Hepatocyte (in vitro differentiated cells): Measurements from ENCODE around the gene HHLA2. TPM values are rescaled to one million over a fixed set of nuclear protein-coding genes. Genes with fewer than 3 reads are reported as not detected.

Experiments
- DNase-seq: peaks from one replicate; pipeline ENCODE4 v3.0.0-alpha.2; 2016; ENCODE audit warnings: low spot score
- H2AFZ ChIP-seq: fragments of 200-600 bp; sonication (generic); 2 replicates; pipeline ENCODE4 v1.6.0; 2016; ENCODE audit warnings: antibody characterized with exemption, mild to moderate bottlenecking
- H3K27ac ChIP-seq: fragments of 200-600 bp; sonication (generic); 2 replicates; pipeline ENCODE4 v1.5.1; 2016; ENCODE audit warnings: mild to moderate bottlenecking
- H3K27me3 ChIP-seq: fragments of 200-600 bp; sonication (generic); 2 replicates; pipeline ENCODE4 v1.6.1; 2016
- H3K36me3 ChIP-seq: fragments of 200-600 bp; sonication (generic); replicated peaks from 2 replicates; pipeline ENCODE4 v1.5.1; 2016; ENCODE audit warnings: low read depth; ENCODE audit not compliant: insufficient read depth
- H3K4me1 ChIP-seq: fragments of 200-600 bp; sonication (generic); 2 replicates; pipeline ENCODE4 v1.5.1; 2016; ENCODE audit warnings: mild to moderate bottlenecking, moderate library complexity; ENCODE audit not compliant: insufficient read depth
- H3K4me2 ChIP-seq: fragments of 200-600 bp; sonication (generic); 2 replicates; pipeline ENCODE4 v1.6.0; 2016
- H3K4me3 ChIP-seq: fragments of 200-600 bp; sonication (generic); 2 replicates; pipeline ENCODE4 v1.5.1; 2016; ENCODE audit warnings: mild to moderate bottlenecking
- H3K79me2 ChIP-seq: fragments of 200-600 bp; sonication (generic); 2 replicates; pipeline ENCODE4 v1.6.0; 2017; ENCODE audit warnings: mild to moderate bottlenecking
- H3K9me2 ChIP-seq: fragments of 200-600 bp; sonication (generic); replicated peaks from 2 replicates; pipeline ENCODE4 v1.6.0; 2017; ENCODE audit warnings: mild to moderate bottlenecking; ENCODE audit not compliant: insufficient read depth
- H3K9me3 ChIP-seq: fragments of 200-600 bp; sonication (generic); 2 replicates; pipeline ENCODE4 v1.5.1; 2016; ENCODE audit warnings: low read depth, mild to moderate bottlenecking
- H4K20me1 ChIP-seq: fragments of 200-600 bp; sonication (generic); 2 replicates; pipeline ENCODE4 v1.6.0; 2016; ENCODE audit warnings: mild to moderate bottlenecking; ENCODE audit not compliant: insufficient read depth, poor library complexity, severe bottlenecking
- CTCF ChIP-seq: fragments of 200-600 bp; sonication (generic); IDR thresholded peaks from 2 replicates; pipeline ENCODE4 v1.5.1; 2016; ENCODE audit warnings: antibody characterized with exemption, mild to moderate bottlenecking; ENCODE audit not compliant: poor library complexity
- EZH2 ChIP-seq: fragments of 200-600 bp; sonication (generic); IDR thresholded peaks from 2 replicates; pipeline ENCODE4 v1.6.1; 2016; ENCODE audit warnings: antibody characterized with exemption, mild to moderate bottlenecking, borderline replicate concordance
- EZH2phosphoT487 ChIP-seq: fragments of 200-600 bp; sonication (generic); IDR thresholded peaks from one replicate; pipeline ENCODE4 v1.6.1; 2018; ENCODE audit warnings: antibody characterized with exemption, mild to moderate bottlenecking, low read depth, moderate library complexity; ENCODE audit not compliant: unreplicated experiment, severe bottlenecking
- WGBS: methylation state at CpG from one replicate; pipeline ENCODE4 v1.1.6; 2016; ENCODE audit warnings: low lambda C conversion rate; ENCODE audit errors: missing lambda C conversion rate; 5-methylcytosine and 5-hydroxymethylcytosine counted together
- polyA plus RNA-seq: library from polyadenylated mRNA; unstranded; fragments of >200 nt; fragmentation: Nextera tagmentation; extraction: Ambion mirVana; gene quantifications from 2 replicates; pipeline ENCODE4 v1.2.1, GENCODE V29; 2016
- total RNA-seq: library from RNA; depleted of rRNA; stranded (reverse); fragments of >200 nt; gene quantifications from 2 replicates; pipeline ENCODE4 v1.2.3, GENCODE V29; 2014

Gene HHLA2
- total and polyA plus RNA-seq, 2 experiments from 2014 or later: 6.1 to 21.8 TPM

GRCh38 chr3:108415661-108416060 is 119.3 kb downstream of the HHLA2 start:
- Histone ChIP-seq H2AFZ (no peak overlapping the region), H3K4me2 (no peak overlapping the region), H3K9me3 (no peaks in the 10 kb centered on the region), H3K27me3 (no peaks in the 10 kb centered on the region), H3K27ac (no peak overlapping the region), H3K36me3 (no peaks in the 10 kb centered on the region), H3K4me3 (no peak overlapping the region), H3K9me2 (no peaks in the 10 kb centered on the region), H4K20me1 (no peaks in the 10 kb centered on the region), H3K79me2 (no peaks in the 10 kb centered on the region), H3K4me1 (no peaks in the 10 kb centered on the region)
- WGBS: 79% methylated on average over 3 of the region's 3 CpGs
- no peak for DNase-seq
- TF ChIP-seq CTCF (no peak), EZH2phosphoT487 (no peak), EZH2 (no peak)

GRCh38 chr3:108416111-108416869 is 119.9 kb downstream of the HHLA2 start:
- Histone ChIP-seq H3K27me3 (no peaks in the 10 kb centered on the region), H3K36me3 (no peaks in the 10 kb centered on the region), H2AFZ (no peak overlapping the region), H3K4me2 (no peak overlapping the region), H3K79me2 (no peaks in the 10 kb centered on the region), H3K4me3 (no peak overlapping the region), H3K27ac (no peak overlapping the region), H3K9me2 (no peaks in the 10 kb centered on the region), H3K9me3 (no peaks in the 10 kb centered on the region), H4K20me1 (no peaks in the 10 kb centered on the region), H3K4me1 (no peaks in the 10 kb centered on the region)
- no peak for TF ChIP-seq EZH2
- TF ChIP-seq EZH2phosphoT487: no peak
- TF ChIP-seq CTCF: no peak
- no peak for DNase-seq
- WGBS: 96% methylated on average over 4 of the region's 4 CpGs

GRCh38 chr3:108420926-108421325 is 124.6 kb downstream of the HHLA2 start:
- Histone ChIP-seq H2AFZ (no peak overlapping the region), H3K9me2 (no peaks in the 10 kb centered on the region), H3K27ac (no peak overlapping the region), H3K4me2 (no peak overlapping the region), H3K4me1 (no peaks in the 10 kb centered on the region), H3K9me3 (no peaks in the 10 kb centered on the region), H4K20me1 (no peaks in the 10 kb centered on the region), H3K27me3 (no peaks in the 10 kb centered on the region), H3K36me3 (no peaks in the 10 kb centered on the region), H3K79me2 (no peaks in the 10 kb centered on the region), H3K4me3 (no peak overlapping the region)
- no peak for TF ChIP-seq CTCF
- TF ChIP-seq EZH2: no peak
- DNase-seq: no peak
- 82% methylated on average over 2 of the region's 2 CpGs for WGBS

Other genes with a start within 250 kb of the HHLA2 start
- 68.6 and 101 TPM in 2 replicates for gene CD47, start 205.5 kb upstream of the HHLA2 start, total RNA-seq
- 81.7 and 94.0 TPM in 2 replicates for gene CD47, start 205.5 kb upstream of the HHLA2 start, polyA plus RNA-seq
- gene IFT57, start 74.1 kb upstream of the HHLA2 start, total RNA-seq: 28.4 and 38.4 TPM in 2 replicates
- 55.8 and 70.8 TPM in 2 replicates for gene IFT57, start 74.1 kb upstream of the HHLA2 start, polyA plus RNA-seq
- gene MYH15, start 214.0 kb downstream of the HHLA2 start, total RNA-seq: 1.5 and 1.6 TPM in 2 replicates
- 1.5 and 2.4 TPM in 2 replicates for gene MYH15, start 214.0 kb downstream of the HHLA2 start, polyA plus RNA-seq